HepG2 (cell line): Measurements from ENCODE around the gene ADGRL3. TPM values are rescaled to one million over a fixed set of nuclear protein-coding genes. Genes with fewer than 3 reads are reported as not detected.

ENCODE experiments used
- ATAC-seq: fragments of 200-7000 bp; cut with Tn5 transposase; 3 replicates; pipeline ENCODE4 v1.9.1; 2020; ENCODE audit warnings: mild to moderate bottlenecking, moderate library complexity
- BruUV-seq: library from RNA; stranded (reverse); fragments of 400-500 nt; replicated peaks from 2 replicates; lab custom pipeline; 2021; lab: Mats Ljungman, UMichigan
- CTCF ChIA-PET: fragments of 300-600 bp; formaldehyde crosslinking; extraction: SDS; loops from one replicate; lab custom pipeline; 2021; ENCODE audit warnings: low total read pairs, inconsistent platforms, low intra/inter-chr PET ratio; lab: Yijun Ruan, JAX
- POLR2A ChIA-PET: fragments of 350-600 bp; sonication (Branson Sonifier 250); formaldehyde crosslinking; loops from one replicate; lab custom pipeline; 2020; ENCODE audit warnings: antibody characterized with exemption, inconsistent platforms; lab: Yijun Ruan, JAX
- DNase-seq: peaks from one replicate; pipeline ENCODE4 v3.0.0-alpha.2; 2015; ENCODE audit warnings: low spot score
- FAIRE-seq: peaks from 3 replicates; lab custom pipeline; 2011; peaks lifted over from hg19 to GRCh38; lab: Jason Lieb, UNC
- H2AFZ ChIP-seq: one replicate; pipeline ENCODE4 v1.6.1; 2011; ENCODE audit warnings: low read length, inconsistent platforms
- H3K27ac ChIP-seq: fragments of 300-600 bp; 3 replicates; pipeline ENCODE4 v1.8.0; 2011; ENCODE audit warnings: mixed run types, mild to moderate bottlenecking, mixed read lengths, low read length, inconsistent platforms; ENCODE audit not compliant: insufficient read depth; ENCODE audit errors: extremely low read length
- H3K27me3 ChIP-seq, 2 experiments: fragments of 200-600 bp in 1 of 2; 2 replicates in 1 of 2; 3 replicates in 1 of 2; pipeline versions ENCODE4 v1.6.0 to v1.8.0; 2011; ENCODE audit warnings: low read length in 2 of 2, mild to moderate bottlenecking in 2 of 2, moderate library complexity in 2 of 2, inconsistent platforms in 1 of 2; ENCODE audit not compliant: insufficient read depth in 2 of 2, control insufficient read depth in 1 of 2
- H3K36me3 ChIP-seq, 2 experiments: fragments of 200-600 bp in 1 of 2; replicated peaks in 1 of 2; 2 replicates in 1 of 2; 3 replicates in 1 of 2; pipeline versions ENCODE4 v1.5.1 to v1.8.0; 2011; ENCODE audit warnings: low read length in 2 of 2, inconsistent platforms in 1 of 2; ENCODE audit not compliant: insufficient read depth in 2 of 2, control insufficient read depth in 1 of 2
- H3K4me1 ChIP-seq: 2 replicates; pipeline ENCODE4 v1.5.1; 2012; ENCODE audit warnings: low read length, inconsistent platforms; ENCODE audit not compliant: insufficient read depth
- H3K4me2 ChIP-seq: 2 replicates; pipeline ENCODE4 v1.6.0; 2011; ENCODE audit warnings: low read depth, low read length, inconsistent platforms
- H3K4me3 ChIP-seq, 3 experiments: fragments of 200-600 bp in 1 of 3; sonication (generic), shearing (Covaris generic) in 1 of 3; replicated peaks in 1 of 3; 2 replicates each; pipeline ENCODE4 v1.5.1; 2011 to 2016; ENCODE audit warnings: low read length in 3 of 3, inconsistent platforms in 2 of 3, low read depth in 2 of 3, mild to moderate bottlenecking in 2 of 3, control low read depth in 1 of 3, mixed read lengths in 1 of 3; ENCODE audit not compliant: insufficient read depth in 1 of 3
- H3K79me2 ChIP-seq: one replicate; pipeline ENCODE4 v1.6.1; 2011; ENCODE audit warnings: low read length, inconsistent platforms; ENCODE audit not compliant: insufficient read depth
- H3K9ac ChIP-seq: 2 replicates; pipeline ENCODE4 v1.6.0; 2011; ENCODE audit warnings: mild to moderate bottlenecking, low read depth, low read length, inconsistent platforms; ENCODE audit not compliant: insufficient read depth
- H3K9me3 ChIP-seq: 2 replicates; pipeline ENCODE4 v1.5.1; 2012; ENCODE audit warnings: mild to moderate bottlenecking, low read length
- H4K20me1 ChIP-seq: 2 replicates; pipeline ENCODE4 v1.6.0; 2011; ENCODE audit warnings: inconsistent platforms, mild to moderate bottlenecking, low read length, moderate library complexity; ENCODE audit not compliant: insufficient read depth
- ARID3A ChIP-seq: IDR thresholded peaks from 2 replicates; pipeline ENCODE4 v1.6.1; 2012; ENCODE audit warnings: low read depth, low read length, improper control_type of control experiment
- CBX2 ChIP-seq, 2 experiments: fragments of 200-600 bp in 1 of 2; sonication (generic); formaldehyde crosslinking in 1 of 2; IDR thresholded peaks; 2 replicates each; pipeline versions ENCODE4 v1.7.0 to v1.8.1; 2018 to 2022; ENCODE audit warnings: low read depth in 2 of 2, low read length in 1 of 2, mild to moderate bottlenecking in 1 of 2, missing genetic modification reagents in 1 of 2
- CENPBD1 ChIP-seq: sonication (generic); formaldehyde crosslinking; IDR thresholded peaks from 2 replicates; pipeline ENCODE4 v1.8.0; 2022; ENCODE audit warnings: missing genetic modification reagents, low read depth, mild to moderate bottlenecking, borderline replicate concordance
- FOXJ3 ChIP-seq: sonication (generic); formaldehyde crosslinking; IDR thresholded peaks from 2 replicates; pipeline ENCODE4 v1.4.0; 2020; ENCODE audit warnings: missing genetic modification reagents, mild to moderate bottlenecking, borderline replicate concordance
- HNF1A ChIP-seq, 2 experiments: sonication (generic) in 1 of 2; formaldehyde crosslinking in 1 of 2; IDR thresholded peaks; 2 replicates each; pipeline versions ENCODE4 v1.4.0 to v1.6.1; 2016 to 2020; ENCODE audit warnings: borderline replicate concordance in 1 of 2, low read depth in 1 of 2, mild to moderate bottlenecking in 1 of 2, missing genetic modification reagents in 1 of 2
- MATR3 ChIP-seq: sonication (generic); formaldehyde crosslinking; IDR thresholded peaks from 2 replicates; pipeline ENCODE4 v1.4.0; 2020; ENCODE audit warnings: missing genetic modification reagents
- MLLT10 ChIP-seq: sonication (generic); formaldehyde crosslinking; IDR thresholded peaks from 2 replicates; pipeline ENCODE4 v1.4.0; 2020; ENCODE audit warnings: missing genetic modification reagents
- WGBS: methylation state at CpG from one replicate; pipeline ENCODE4 v1.1.6; 2017; ENCODE audit warnings: low lambda C conversion rate; 5-methylcytosine and 5-hydroxymethylcytosine counted together
- in situ Hi-C: cut with HindIII; loops from 2 replicates; pipeline ENCODE4 v1.10.0; 2017; ENCODE audit warnings: low pct_unique_long_range_greater_than_20kb; ENCODE audit not compliant: extremely low pct_ligation_motif_present
- intact Hi-C: fragments of 100-400 bp; cut with micrococcal nuclease; formaldehyde crosslinking; loops from one replicate; pipeline ENCODE4 v1.10.0; 2022; ENCODE audit not compliant: unreplicated experiment
- polyA plus RNA-seq, 8 experiments: library from polyadenylated mRNA; depleted of rRNA in 3 of 8; stranded (reverse) in 7 of 8; unstranded in 1 of 8; fragments of >200 nt; fragmentation: Illumina TruSeq in 4 of 8; extraction: Trizol in 4 of 8; gene quantifications; 2 replicates each; pipeline versions ENCODE4 v1.2.1 to v1.2.3, GENCODE V29; 2011 to 2016; ENCODE audit warnings: low read depth in 4 of 8, missing spikeins in 1 of 8, mixed read lengths in 1 of 8; ENCODE audit not compliant: insufficient read depth in 1 of 8
- total RNA-seq, 5 experiments: library from RNA; depleted of rRNA; stranded (reverse); fragments of >200 nt; fragmentation: Illumina TruSeq; extraction: Trizol; gene quantifications; 2 replicates each; pipeline ENCODE4 v1.2.3, GENCODE V29; 2016; ENCODE audit warnings: low read depth in 1 of 5

The ADGRL3 gene
- total and polyA plus RNA-seq, 2 of the 13 experiments (the other 11 are each of a cell fraction or from before 2014, with no cell fraction given), result 0.04 to 0.05 TPM

DNA sequence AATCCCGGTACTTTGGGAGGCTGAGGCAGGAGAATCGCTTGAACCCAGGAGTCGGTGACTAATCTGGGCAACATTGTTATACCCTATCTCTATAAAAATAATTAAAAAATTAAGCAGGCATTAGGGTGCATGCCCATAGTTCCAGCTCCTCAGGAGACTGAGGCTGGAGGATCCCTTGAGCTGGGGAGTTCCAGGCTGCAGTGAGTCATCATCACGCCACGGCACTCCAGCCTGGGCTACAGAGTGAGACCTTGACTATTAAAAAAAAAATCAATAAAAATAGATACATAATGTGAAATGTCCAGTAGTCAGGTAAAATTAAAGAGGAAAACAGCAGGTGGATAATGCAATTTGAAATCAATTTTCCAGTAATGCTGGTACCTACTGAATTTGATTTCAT, 14.6 kb downstream of the ADGRL3 start (continued):
- TF ChIP-seq CENPBD1 (CRISPR knock-in tag) (no peak), MATR3 (CRISPR knock-in tag) (no peak), CBX2 (IDR thresholded peaks at IDR 0.05; ENCODE audit: low read depth, low read length) (no peak), CBX2 (CRISPR knock-in tag; IDR thresholded peaks at IDR 0.05; ENCODE audit: low read depth) (no peak)
- TF ChIP-seq, all 625 proteins: peak for 0

DNA sequence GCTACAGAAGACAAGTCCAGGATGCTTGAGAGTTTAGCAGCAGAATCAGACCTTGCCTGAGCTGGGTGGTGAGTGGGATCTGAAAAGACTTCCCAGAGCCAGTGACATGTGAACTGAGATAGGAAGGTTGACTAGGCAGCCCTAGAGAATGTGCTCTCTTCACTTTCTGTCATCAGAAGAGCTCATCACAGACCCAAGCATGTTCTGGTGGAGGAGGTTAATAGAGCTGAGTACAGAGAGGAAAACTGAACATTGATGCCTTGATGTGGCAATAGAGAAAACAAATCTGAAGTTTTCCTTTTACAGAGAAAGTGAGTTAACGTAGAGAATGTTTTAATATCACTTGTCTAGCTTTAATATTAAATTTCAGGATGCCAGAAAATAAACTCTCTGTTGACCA, 17.1 kb downstream of the ADGRL3 start:
- no peaks in the 10 kb centered on the region for H3K36me3 ChIP-seq
- in situ Hi-C loops, result no loop called here
- no peak overlapping the region for H3K4me2 ChIP-seq
- intact Hi-C loops, result no loop called here
- H4K20me1 ChIP-seq, result no peaks in the 10 kb centered on the region
- 0% methylated on average over 1 of the region's 1 CpG for WGBS
- no peaks in the 10 kb centered on the region for H3K79me2 ChIP-seq
- H3K4me1 ChIP-seq, result no peaks in the 10 kb centered on the region
- H3K27me3 ChIP-seq, result no peaks in the 10 kb centered on the region
- FAIRE-seq, result no peak
- H3K27ac ChIP-seq, result no peak overlapping the region
- no TSS peak for BruUV-seq
- ATAC-seq, result no peak
- DNase-seq, result no peak
- H2AFZ ChIP-seq, result no peak overlapping the region
- H3K9me3 ChIP-seq, result no peaks in the 10 kb centered on the region
- ChIA-PET CTCF (no interaction called here), POLR2A (no interaction called here)
- H3K4me3 ChIP-seq, result no peak overlapping the region
- H3K9ac ChIP-seq, result no peak overlapping the region
- no peak for TF ChIP-seq ARID3A
- TF ChIP-seq HNF1A (IDR thresholded peaks at IDR 0.05; ENCODE audit: low read depth), result no peak
- no peak for TF ChIP-seq HNF1A (CRISPR knock-in tag; IDR thresholded peaks at IDR 0.05; ENCODE audit: borderline replicate concordance)
- no peak for TF ChIP-seq FOXJ3 (CRISPR knock-in tag)
- no peak for TF ChIP-seq MLLT10
